Measurements from ENCODE around the gene NBEAL2. TPM values are rescaled to one million over a fixed set of nuclear protein-coding genes. Genes with fewer than 3 reads are reported as not detected.

The NBEAL2 gene
- total and polyA plus RNA-seq, 10 of the 15 experiments (the other 5 are each of a cell fraction or from before 2014, with no cell fraction given) = 0.07 to 127 (median 29.4) TPM

DNA sequence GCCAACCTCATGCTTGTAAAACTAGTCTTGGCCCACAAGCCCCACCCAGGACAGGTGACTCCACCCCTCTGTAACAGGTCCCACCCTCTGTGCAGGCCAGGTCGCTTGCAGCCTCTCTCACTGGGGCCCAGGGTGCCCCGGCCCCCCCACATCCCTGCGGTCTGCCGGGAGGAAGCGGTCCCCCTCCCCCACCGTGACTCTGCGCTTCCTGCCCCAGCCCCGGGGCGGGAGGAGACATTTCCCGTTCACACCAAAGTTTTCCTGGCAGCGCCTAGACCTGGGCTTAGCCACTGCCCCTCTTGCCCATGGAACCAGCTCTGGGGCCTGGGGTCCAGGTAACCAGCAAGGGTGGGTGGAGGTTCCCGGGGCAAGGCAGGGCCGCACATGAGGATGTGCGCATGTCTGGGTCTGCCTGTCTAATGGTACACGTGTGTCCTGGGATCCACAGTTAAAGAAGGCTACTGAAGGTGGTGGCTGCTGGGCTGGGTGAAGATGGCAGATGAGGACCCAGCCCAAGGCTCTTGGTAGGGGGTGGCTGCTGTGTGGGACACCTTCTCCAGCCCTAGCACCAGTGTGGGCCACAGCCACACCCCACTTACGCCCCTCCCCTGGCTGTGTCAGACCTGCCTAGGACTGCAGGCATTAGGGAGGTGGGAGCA is 8.4 kb downstream of the NBEAL2 start (continued):
- TF ChIP-seq ZBTB4 (CRISPR knock-in tag; IDR thresholded peaks at IDR 0.05) (no peak), PAX5 (IDR thresholded peaks at IDR 0.05; ENCODE audit: borderline replicate concordance, low read depth, low read length) (peak; percentile 86), JUNB (IDR thresholded peaks at IDR 0.05) (no peak), SPI1 (IDR thresholded peaks at IDR 0.05; ENCODE audit: borderline replicate concordance, insufficient read depth, low read depth, low read length) (peak; percentile 44; the same call in 1 of the 2 replicates), BRCA1 (IDR thresholded peaks at IDR 0.05; ENCODE audit: low read depth, low read length) (no peak), PML (IDR thresholded peaks at IDR 0.05; ENCODE audit: low read length) (no peak), EGR1 (IDR thresholded peaks at IDR 0.05; ENCODE audit: borderline replicate concordance in 1 of 2, low read depth in 2 of 2, low read length in 2 of 2) (peak in 1 of 2 experiments; percentile 87; a peak in 2 of 3 replicates), POLR2A (IDR thresholded peaks at IDR 0.05; ENCODE audit: low read depth, low read length) (peak; percentile 68), MTA3 (IDR thresholded peaks at IDR 0.05; ENCODE audit: borderline replicate concordance, low read length) (no peak), BHLHE40 (IDR thresholded peaks at IDR 0.05; ENCODE audit: borderline replicate concordance in 1 of 2, low read depth in 2 of 2, low read length in 1 of 2) (peak in 1 of 2 experiments; percentile 32; a peak in 2 of 4 replicates)
- TF ChIP-seq, protein P1, sequence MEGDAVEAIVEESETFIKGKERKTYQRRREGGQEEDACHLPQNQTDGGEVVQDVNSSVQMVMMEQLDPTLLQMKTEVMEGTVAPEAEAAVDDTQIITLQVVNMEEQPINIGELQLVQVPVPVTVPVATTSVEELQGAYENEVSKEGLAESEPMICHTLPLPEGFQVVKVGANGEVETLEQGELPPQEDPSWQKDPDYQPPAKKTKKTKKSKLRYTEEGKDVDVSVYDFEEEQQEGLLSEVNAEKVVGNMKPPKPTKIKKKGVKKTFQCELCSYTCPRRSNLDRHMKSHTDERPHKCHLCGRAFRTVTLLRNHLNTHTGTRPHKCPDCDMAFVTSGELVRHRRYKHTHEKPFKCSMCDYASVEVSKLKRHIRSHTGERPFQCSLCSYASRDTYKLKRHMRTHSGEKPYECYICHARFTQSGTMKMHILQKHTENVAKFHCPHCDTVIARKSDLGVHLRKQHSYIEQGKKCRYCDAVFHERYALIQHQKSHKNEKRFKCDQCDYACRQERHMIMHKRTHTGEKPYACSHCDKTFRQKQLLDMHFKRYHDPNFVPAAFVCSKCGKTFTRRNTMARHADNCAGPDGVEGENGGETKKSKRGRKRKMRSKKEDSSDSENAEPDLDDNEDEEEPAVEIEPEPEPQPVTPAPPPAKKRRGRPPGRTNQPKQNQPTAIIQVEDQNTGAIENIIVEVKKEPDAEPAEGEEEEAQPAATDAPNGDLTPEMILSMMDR (IDR thresholded peaks at IDR 0.05 in 2 of 3, conservative IDR thresholded peaks at IDR 0.05 in 1 of 3; ENCODE audit: control insufficient read depth in 2 of 3, extremely low read depth in 1 of 3, insufficient read depth in 1 of 3, low read depth in 3 of 3, low read length in 3 of 3) = no peak
- TF ChIP-seq, protein P2, sequence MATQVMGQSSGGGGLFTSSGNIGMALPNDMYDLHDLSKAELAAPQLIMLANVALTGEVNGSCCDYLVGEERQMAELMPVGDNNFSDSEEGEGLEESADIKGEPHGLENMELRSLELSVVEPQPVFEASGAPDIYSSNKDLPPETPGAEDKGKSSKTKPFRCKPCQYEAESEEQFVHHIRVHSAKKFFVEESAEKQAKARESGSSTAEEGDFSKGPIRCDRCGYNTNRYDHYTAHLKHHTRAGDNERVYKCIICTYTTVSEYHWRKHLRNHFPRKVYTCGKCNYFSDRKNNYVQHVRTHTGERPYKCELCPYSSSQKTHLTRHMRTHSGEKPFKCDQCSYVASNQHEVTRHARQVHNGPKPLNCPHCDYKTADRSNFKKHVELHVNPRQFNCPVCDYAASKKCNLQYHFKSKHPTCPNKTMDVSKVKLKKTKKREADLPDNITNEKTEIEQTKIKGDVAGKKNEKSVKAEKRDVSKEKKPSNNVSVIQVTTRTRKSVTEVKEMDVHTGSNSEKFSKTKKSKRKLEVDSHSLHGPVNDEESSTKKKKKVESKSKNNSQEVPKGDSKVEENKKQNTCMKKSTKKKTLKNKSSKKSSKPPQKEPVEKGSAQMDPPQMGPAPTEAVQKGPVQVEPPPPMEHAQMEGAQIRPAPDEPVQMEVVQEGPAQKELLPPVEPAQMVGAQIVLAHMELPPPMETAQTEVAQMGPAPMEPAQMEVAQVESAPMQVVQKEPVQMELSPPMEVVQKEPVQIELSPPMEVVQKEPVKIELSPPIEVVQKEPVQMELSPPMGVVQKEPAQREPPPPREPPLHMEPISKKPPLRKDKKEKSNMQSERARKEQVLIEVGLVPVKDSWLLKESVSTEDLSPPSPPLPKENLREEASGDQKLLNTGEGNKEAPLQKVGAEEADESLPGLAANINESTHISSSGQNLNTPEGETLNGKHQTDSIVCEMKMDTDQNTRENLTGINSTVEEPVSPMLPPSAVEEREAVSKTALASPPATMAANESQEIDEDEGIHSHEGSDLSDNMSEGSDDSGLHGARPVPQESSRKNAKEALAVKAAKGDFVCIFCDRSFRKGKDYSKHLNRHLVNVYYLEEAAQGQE (IDR thresholded peaks at IDR 0.05; ENCODE audit: low read depth, low read length) = no peak
- TF ChIP-seq, protein P3, sequence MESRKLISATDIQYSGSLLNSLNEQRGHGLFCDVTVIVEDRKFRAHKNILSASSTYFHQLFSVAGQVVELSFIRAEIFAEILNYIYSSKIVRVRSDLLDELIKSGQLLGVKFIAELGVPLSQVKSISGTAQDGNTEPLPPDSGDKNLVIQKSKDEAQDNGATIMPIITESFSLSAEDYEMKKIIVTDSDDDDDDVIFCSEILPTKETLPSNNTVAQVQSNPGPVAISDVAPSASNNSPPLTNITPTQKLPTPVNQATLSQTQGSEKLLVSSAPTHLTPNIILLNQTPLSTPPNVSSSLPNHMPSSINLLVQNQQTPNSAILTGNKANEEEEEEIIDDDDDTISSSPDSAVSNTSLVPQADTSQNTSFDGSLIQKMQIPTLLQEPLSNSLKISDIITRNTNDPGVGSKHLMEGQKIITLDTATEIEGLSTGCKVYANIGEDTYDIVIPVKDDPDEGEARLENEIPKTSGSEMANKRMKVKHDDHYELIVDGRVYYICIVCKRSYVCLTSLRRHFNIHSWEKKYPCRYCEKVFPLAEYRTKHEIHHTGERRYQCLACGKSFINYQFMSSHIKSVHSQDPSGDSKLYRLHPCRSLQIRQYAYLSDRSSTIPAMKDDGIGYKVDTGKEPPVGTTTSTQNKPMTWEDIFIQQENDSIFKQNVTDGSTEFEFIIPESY (IDR thresholded peaks at IDR 0.05) = no peak
- TF ChIP-seq, protein P4, sequence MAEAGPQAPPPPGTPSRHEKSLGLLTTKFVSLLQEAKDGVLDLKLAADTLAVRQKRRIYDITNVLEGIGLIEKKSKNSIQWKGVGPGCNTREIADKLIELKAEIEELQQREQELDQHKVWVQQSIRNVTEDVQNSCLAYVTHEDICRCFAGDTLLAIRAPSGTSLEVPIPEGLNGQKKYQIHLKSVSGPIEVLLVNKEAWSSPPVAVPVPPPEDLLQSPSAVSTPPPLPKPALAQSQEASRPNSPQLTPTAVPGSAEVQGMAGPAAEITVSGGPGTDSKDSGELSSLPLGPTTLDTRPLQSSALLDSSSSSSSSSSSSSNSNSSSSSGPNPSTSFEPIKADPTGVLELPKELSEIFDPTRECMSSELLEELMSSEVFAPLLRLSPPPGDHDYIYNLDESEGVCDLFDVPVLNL (IDR thresholded peaks at IDR 0.05; ENCODE audit: low read depth, low read length) = 0 out of 2 replicates have a peak, but pooled peaks have one; percentile 36

Measured in GM12878 (cell line).